H1 (cell line): ENCODE data around the gene ANGPTL8. TPM values are rescaled to one million over a fixed set of nuclear protein-coding genes. Genes with fewer than 3 reads are reported as not detected.

Experiments used
- EGR1 ChIP-seq: IDR thresholded peaks from 2 replicates; pipeline ENCODE4 v1.6.1; 2011; ENCODE audit warnings: low read depth, low read length, borderline replicate concordance
- SP1 ChIP-seq: IDR thresholded peaks from 2 replicates; pipeline ENCODE4 v1.6.1; 2011; ENCODE audit warnings: low read depth, low read length
- polyA plus RNA-seq, 7 experiments: library from polyadenylated mRNA; depleted of rRNA in 3 of 7; stranded (reverse) in 5 of 7; unstranded in 2 of 7; fragments of >200 nt in 5 of 7; fragments of 200-250 nt in 2 of 7; gene quantifications; 1 replicate in 5 of 7; 2 replicates in 1 of 7; 4 replicates in 1 of 7; pipeline versions ENCODE4 v1.2.1 to v1.2.3, GENCODE V29; 2011 to 2013; ENCODE audit warnings: missing spikeins in 2 of 7, mixed read lengths in 2 of 7
- total RNA-seq: library from RNA; stranded (reverse); fragmentation: NEBNext Ultra II Directional; extraction: Animal tissue kit (Norgen Biotek cat#: 25700); gene quantifications from 2 replicates; pipeline ENCODE4 v1.2.1, GENCODE V29; 2021

The ANGPTL8 gene
- total and polyA plus RNA-seq, 2 of the 8 experiments (the other 6 are each of a cell fraction or from before 2014, with no cell fraction given) = not detected

DNA sequence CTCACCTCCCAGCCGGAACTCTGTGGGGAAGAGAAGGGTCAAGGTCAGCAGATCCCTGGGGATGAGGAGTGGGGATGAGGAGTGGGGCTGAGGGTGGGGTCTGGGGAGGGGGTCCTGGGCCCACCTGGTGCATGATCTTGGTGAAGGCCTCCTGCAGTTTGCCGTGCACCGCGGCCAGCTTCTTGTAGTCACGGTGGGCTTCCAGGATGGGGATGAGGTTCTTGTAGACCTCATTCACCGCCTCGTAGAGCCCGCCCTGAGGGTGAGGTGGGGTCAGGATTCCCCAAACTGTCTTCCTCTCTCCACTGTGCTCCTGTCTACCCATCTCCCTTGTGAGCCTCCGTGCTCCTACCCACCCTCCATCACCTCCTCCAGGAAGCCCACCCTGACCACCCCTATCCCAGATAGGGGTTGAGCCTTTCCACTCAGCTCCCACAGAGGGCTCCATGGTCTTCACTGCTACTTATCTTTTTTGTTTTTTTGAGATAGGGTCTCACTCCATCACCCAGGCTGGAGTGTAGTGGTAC is 35.3 kb upstream of the ANGPTL8 start (continued):
- no peak for TF ChIP-seq SP1
- no peak for TF ChIP-seq EGR1
